HG03196 (cell line): Measurements from ENCODE around the gene OTOF.

Experiments
- ATAC-seq: cut with Tn5 transposase; IDR thresholded peaks from one replicate; pipeline ENCODE4 v1.9.1; 2021; ENCODE audit not compliant: unreplicated experiment

Gene OTOF

DNA sequence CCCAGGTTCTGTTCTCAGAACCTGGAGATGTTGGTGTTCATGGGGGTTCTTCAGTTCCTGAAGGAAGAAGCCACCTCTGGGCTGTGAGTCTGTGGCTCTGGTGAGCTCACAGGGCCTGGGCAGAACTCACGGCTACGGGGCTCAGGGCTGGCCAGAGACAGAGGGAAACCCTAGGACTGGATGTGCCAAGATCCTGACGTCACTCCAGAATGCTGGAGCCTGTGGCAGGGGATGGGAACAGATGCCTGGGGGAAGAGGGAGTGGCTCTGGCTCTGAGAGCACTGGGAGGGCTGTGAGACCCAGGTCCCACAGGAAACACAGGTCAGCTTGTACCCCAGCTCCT, at the start of gene OTOF:
Gene OTOF (minus strand): TSS at position 214 of the 343 bp plus-strand sequence.
- no peak for ATAC-seq

DNA sequence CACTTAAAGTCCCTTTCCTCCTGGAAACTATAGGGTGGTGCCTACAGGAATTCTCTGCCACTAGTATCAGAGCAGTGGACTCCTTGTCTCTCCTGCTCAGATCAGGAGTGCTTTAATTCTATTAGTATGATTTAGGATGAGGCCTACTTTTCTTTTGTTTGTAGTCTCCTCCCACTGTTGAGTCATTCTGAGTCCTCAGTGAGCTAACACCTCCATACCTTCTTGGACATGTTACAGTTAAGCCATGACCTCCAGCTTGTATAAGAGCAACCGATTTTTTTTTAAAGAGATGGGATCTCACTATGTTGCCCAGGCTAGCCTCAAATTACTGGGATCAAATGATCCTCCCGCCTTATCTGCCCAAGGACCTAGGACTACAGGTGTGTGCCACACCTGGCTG, 48.7 kb upstream of the OTOF start:
- ATAC-seq: no peak

DNA sequence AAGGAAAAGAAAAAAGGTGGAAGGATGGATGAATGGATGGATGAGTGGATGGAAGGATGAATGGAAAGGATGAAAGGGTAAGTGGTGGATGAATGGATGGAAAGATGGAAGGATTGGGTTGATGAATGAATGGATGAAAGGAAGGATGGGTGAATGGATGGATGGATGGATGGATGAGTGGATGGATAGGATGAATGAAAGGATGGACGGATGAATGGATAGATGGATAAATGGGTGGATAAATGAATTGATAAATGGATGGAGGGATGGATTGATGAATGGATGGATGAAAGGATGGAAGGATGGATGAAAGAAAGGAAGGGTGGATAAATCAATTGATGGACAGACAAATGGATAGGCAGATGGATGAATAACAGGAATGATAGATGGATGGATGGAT, 48.2 kb upstream of the OTOF start:
- ATAC-seq: no peak

DNA sequence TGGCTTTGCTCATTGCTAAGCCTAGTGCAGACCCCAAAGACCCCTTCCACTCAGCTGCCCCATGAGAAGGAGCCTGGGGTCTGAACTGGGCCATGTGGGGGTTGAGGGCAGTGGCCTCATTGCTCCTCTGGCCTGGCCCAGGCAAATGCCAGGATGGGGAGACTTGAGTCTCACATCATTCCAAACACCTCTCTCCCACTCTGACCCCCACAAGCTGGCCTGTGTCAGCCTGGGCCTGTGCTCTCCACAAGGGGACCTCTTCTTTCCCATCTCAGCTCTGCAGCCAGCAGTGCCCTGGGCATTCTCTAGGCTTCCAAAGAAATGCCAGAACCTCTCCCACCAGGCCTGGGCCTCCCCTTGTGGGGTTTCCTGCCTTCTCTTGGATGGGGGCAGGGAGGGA, 45.8 kb upstream of the OTOF start:
- no peak for ATAC-seq

DNA sequence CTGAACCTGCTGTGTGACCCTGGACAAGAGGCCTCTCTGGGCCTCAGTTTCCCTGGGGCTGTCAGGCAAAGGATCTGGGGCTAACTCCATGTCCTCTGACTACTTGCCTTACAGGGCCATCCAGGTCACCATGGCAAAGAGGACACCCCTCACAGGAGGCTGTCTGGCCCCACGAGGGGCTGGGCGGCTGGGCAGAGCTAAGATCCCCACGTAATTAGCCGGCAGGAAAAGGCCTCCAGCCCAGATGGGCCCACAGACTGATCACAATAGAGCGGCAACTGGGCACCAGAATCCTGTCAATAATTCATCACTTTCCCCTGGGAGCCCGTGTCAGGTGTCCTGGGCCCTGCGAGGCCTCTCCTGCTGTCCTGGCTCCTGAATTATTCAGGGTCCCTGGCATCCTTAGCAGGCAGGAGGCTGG, 44.8 kb upstream of the OTOF start:
- ATAC-seq: no peak

DNA sequence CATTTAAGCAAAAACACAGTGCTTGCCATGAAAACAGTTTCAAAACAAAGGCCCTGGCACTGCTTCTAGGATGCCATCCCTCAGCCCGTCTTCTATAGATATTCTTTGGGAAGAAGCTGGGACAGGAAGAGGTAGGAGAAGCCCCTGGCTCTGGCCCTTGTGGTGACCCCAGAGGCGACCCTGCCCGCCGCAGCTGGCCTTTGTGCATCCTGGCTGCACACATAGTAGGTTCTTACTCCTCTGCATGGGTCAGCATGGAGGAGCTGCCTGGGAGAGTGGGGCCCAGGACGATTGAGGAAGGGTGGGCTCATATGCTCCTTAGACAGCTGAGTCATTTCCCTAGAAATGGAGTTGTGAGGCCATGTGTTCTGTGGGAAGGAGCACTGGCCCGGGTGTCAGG, 44.4 kb upstream of the OTOF start:
- no peak for ATAC-seq

DNA sequence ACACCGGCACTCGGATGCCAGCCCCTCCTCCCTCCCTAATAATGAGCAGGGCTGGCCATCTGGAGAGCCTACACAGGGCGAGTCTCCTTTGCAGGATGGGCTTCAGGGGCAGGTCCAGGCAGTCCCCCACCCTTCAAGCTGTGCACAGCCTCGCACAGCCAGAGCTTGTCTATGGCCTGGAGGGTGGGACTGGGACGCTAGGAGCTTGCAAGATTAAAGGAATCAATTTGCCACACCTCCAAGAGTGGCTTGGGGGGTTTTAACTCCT, 43.9 kb upstream of the OTOF start:
- no peak for ATAC-seq

DNA sequence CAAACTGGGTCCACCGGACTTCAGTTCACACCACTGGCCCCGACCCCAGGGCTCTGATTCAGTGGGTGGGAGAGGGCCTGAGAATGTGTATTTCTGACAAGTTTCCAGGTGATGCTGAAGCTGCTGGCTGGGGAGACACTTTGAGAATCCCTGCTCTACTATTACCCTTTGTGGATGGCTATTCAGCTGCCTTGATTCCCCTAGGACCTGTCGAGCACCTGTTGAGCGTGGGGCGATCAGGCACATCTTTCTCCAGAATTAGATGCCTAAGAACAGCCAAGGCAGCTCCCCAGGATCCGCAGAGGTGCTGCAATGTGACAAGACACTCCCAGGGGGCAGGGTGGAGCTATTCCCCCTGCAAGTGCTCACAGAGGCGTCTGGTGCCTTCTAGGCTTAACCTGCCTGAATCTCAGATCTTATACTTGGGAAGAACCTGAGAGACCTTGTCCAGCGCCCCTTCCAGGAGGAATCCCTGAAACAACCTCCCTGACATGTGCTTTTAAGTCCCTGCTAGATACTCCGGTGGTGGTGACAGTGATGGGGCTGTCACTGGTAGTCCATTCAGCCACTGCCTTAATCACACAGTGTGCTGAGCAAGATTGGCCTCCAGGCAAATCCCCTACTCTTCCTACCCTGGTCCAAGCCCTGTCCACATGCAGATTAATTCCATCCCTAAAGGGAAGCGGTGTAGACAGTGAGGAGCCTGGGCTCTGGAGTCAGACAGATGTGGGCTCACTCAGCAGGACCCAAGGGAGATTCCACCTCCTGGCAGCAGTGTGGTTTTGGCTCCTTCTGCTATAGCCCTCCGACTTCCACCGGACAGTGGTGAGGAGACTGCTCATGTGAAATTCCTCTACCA, 43.4 kb upstream of the OTOF start:
- ATAC-seq: no peak

DNA sequence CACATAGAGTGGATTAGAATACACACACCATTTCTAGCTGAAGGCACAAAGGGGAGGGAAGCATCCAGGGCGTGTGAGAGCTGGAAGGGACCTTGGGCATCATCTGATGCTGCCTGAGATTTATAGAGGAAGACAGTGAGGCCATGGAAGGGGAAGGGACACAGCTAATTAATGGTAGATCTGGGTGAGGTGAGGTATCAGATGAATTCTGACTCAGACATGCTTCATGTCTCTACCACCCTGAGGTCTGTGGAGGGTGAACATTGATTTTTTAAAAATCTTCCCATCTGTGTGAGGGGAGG, 42.2 kb upstream of the OTOF start:
- ATAC-seq: no peak

DNA sequence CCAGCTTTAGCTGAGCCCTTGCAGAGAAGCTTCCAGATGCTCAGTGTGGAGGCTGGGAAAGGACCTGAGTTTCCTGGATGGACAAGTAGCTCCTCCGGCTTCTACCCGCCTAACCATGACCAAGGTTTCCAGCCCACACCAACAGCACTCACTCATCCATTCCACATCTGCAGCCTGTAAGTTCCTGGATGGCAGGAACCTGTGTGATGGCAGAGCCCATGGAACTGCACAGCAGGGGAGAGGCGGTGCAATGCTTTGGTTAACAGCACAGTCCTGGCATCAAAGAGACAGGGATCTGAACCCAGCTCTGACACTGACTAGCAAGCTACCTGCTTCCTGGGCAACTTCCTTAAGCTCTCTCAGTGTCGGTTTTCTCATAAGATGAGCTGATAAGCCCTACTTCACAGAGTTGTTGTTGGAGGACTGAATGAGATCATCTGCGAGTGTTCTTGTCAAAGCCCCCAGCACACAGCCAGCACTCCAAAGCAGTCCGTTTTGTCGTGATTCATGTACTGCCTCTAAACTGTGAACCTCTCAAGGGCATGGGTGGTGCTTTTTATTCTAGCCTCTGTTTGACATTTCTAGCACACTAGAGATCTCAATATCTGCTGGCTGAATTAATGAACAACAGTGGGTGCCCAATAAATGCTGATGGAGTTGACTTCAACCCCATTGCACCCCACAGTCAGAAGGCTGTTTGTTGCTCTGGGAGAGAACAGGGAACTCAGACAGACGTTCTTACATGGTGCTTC, 41.6 kb upstream of the OTOF start:
- ATAC-seq: no peak

DNA sequence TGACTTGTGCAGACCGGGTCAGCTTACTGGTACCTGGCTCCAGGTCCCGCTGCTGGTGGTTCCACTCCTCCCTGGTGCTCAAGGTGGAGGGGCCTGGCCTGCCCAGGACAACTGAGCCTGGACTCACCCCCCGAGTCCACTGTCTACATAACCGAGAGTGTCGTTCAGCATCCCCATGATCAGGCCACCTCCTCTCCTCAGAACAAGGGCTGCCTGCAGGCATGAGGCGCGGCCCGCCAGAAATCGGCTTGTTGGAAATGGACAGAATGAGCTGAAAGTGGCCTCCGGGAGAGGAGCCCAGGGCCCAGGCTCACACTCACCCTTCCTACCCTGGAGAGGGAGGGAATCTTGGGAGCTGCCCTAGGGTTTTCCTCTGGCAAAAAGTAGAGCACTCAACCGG, 38.9 kb upstream of the OTOF start:
- ATAC-seq: no peak

DNA sequence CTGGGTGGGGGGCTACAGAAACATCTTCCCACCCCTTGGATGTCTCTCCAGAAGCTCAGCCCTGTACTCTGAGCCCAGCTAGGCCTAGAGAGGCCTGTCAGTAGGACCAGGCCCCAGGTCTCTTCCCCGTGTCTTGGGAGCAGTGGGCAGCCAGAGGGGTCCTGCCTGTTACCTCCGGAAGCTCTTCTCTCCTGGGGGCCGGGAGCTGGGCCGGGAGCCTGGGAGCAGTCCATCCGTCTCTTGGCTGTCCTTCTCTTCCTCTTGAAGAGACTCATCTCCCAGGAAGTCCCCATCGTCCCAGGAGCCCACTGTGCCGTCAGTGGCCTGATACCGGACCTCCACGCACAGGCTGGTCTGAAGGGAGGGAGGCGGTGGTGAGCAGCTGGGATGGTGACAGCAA, 38.3 kb upstream of the OTOF start:
- ATAC-seq: no peak

DNA sequence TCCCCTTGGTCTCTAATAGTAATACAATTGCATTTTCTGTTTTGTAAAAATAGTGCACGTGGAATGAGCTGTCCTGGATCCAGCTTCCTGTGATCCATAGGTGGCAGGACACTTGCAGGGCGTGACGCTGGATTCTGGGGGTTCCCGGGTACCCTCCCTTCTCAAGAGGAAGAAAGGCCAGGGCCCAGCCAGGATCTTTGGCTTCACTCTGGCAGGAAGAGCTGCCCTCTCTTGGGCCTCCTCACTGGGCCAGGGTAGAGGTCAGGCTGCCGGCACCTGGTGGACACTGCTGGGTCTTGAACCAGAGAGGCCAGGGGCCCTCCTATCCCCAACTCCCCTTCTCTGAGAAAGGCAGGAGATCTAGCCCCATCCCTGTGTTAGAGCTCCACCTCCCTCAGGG, 37.8 kb upstream of the OTOF start:
- ATAC-seq: no peak

DNA sequence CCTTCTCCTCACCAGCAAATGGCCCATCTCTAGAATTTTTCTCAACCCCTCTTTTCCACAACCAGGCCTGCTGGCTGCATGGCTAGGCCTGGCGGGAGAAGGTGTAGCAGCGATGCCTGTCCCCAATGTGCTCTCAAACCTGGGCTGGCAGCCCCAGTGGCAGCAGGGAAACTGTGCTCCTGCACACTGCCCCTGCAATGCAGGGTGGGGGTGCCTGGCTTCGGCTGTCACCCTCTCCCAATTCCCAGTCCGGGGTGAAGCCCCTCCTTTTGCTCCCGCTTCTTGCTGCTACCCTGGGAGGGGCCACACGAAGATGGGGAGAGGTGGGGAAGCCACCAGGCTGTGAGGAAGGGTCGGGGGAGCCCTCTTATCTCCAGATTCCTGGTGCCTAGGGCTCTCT, 36.1 kb upstream of the OTOF start:
- no peak for ATAC-seq

DNA sequence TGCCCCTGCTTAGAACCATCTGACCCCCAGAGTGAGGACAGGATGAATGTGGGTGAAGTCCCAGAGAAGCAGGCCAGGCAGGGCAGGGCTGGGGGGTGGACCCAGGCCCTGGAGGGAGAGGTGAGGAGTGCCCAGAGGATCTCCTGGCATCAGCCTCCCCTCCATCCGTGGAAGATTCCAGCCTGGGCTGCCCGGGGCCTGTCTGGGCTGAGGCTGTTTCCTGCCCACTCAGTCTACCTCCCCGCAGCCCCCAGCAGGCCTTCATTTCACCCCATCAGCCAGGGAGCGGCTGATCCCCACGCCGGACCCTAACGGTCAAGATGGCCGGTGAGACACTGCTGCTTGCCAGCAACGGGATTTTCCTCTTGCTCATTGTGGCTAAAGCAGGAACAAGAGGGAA, 35.3 kb upstream of the OTOF start:
- ATAC-seq: no peak

DNA sequence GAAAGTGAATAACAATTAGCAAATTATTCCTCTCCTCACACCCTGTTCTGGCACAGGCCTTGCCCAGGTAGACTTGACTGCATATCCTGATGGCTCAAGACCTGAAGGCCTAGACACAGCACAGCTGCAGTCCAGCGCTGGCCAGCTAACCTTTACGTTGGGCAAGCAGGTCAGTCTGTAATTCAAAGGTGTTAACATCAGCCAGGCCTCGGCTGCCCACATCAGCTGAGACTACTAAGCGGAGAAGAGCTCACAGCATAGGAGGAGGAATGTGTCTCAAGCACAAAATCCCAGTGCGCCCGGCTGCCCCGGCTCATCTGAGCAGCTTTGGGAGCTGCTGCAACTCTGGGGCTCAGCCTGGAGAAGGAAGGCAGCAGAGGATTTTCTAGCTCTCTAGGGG, 33.5 kb upstream of the OTOF start:
- ATAC-seq: no peak

DNA sequence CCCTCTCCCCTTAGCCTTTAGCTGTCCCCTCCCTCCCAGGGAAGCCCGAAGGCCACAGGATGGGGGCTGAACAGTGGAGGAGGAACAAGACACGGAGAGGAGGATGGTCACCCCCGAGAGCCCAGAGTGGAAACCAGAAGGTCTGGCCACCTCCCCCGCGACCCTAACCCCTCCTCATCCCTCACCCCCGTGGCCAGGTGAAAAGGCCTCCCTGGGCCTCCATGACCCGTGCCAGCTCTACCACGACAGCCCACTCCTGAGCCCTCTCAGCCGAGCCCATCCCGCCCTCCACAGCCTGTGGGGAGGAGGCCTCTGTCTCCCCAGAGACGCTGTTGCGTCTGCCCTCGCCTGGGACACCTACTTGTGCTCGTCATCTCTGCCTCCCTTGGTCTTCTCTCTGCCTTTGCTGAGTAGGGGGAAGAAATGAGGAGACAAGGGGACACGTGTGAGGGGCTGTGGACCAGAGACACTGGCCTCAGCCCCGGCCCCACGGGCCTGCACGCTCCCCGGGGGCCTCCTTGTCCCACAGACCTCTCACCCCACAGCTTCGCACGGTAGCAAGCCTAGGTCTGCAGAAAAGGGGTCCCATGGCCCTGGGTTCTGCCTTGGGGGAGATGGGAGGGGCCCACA, 32.5 kb upstream of the OTOF start:
- ATAC-seq: no peak

DNA sequence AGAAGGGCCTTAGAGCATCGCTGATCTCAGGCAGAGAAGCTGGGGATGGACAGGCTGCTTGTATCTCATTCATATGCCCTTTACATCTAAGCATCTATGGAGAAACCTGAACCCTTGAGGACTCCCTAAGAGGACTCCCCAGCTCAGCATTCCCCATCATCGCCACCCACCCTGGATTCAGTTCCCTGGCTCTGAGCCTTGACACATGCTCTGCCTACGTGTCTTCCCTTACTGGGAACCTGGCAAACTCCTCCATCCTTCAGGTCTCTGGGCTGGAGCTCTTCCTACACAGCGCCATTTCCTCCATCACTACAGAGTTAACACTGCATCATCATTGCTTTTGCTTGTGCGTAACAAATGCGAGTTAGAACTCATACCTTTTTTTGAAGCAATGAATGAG, 31.2 kb upstream of the OTOF start:
- ATAC-seq: no peak

DNA sequence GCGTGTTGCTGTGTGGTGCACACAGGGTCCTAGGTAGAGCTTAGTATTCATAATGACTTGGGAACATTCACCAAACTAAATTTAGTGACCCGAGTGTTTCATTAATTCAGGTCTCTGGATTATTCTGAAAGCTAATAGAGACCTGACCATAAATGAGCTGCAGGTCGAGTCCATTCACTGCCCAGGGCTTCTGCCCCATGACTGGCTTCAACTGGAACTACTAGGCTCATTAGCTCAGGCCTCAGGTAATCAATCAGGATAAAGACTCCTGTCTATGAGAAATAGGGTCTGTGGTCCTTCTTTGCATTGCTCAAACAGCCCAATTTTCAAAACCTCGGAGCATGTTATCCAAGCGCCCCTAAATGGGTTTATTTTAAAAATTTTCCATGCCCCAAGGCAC, 30.0 kb upstream of the OTOF start:
- no peak for ATAC-seq

DNA sequence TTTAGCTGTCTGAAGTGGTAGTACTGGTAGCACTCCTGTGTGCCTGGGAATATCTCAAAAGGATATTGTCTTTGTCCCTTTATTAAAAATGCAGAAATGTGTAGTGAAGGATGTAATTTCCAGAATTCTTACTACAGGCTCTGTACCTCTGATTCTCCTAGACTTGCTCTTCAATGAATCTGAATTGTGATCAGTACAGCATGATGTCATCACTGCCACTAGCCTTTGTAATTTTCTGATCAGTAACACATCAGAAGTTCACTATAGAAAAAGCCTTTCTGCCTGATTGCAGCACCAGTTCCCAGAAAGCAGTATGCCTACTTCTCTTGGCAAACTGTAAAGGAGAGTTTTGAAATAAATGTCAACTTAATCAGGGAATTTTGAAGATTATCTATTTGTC, 29.2 kb upstream of the OTOF start:
- ATAC-seq: no peak

DNA sequence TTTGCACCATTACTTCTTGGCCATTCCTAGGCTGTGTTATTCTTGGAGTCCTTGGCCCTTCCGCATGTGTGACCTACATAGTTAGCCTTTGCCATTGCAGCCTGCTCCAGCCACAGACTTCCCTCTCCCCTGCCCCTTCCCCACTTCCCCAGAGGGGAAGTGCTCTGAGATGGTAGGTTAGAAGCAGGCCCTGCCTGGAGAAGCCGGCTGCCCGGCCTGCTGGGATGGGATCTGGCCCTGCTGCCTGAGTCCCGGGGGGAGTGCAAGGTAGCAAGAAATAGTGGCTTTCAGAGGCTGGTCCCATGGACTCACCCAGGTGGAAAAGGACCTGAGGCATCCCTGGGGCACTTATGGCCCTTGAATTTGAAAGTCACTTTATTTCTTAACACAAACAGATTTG, 28.4 kb upstream of the OTOF start:
- no peak for ATAC-seq

DNA sequence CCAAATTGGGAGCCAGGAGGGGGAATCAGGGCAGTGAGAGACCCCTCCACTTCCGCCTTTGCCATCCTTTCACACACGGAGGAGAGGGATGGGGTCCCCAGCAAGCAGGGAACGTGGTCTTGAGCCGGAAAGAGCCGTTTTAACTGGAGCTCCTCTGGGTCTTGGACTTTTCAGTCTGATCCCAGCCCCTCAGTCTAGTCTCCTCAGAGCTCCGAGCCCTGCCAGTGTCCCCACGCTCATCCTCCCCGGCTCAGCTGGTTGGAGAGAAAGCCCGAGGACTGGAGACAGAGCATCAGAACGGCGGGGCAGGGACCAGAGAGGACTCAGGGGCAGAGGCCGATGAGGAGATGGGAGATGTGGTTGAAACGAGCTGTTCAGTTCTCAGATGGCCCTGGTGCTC, 26.1 kb upstream of the OTOF start:
- ATAC-seq: no peak
